Thymus (tissue), 11 donors: ENCODE measurements around the gene SPRR2A. TPM values are rescaled to one million over a fixed set of nuclear protein-coding genes. Genes with fewer than 3 reads are reported as not detected.
"Not testable (repeated sequence)": the region's sequence is repeated elsewhere in the genome, so short reads cannot be mapped to it uniquely, and the experiment has no call there.

Experiments
- DNase-seq, 9 donors: peaks; one replicate each; pipeline ENCODE4 v3.0.0-alpha.2; 2013; ENCODE audit warnings: low spot score in 9 of 9, low read depth in 6 of 9, missing footprints in 1 of 9
- H3K27ac ChIP-seq, 2 donors: one replicate each; pipeline ENCODE4 v1.5.1; 2013; ENCODE audit warnings: control low read depth in 1 of 2, low read depth in 1 of 2, low read length in 1 of 2, mild to moderate bottlenecking in 1 of 2, moderate library complexity in 1 of 2
- H3K27me3 ChIP-seq, 2 donors: one replicate each; pipeline ENCODE4 v1.5.1; 2013; ENCODE audit warnings: low read length in 1 of 2; ENCODE audit not compliant: control insufficient read depth in 2 of 2, insufficient read depth in 1 of 2
- H3K36me3 ChIP-seq, 2 donors: one replicate each; pipeline ENCODE4 v1.5.1; 2013; ENCODE audit warnings: low read length in 1 of 2, mild to moderate bottlenecking in 1 of 2, moderate library complexity in 1 of 2; ENCODE audit not compliant: control insufficient read depth in 2 of 2, insufficient read depth in 2 of 2
- H3K4me1 ChIP-seq, 2 donors: one replicate each; pipeline ENCODE4 v1.5.1; 2013; ENCODE audit warnings: low read length in 2 of 2; ENCODE audit not compliant: control insufficient read depth in 2 of 2, insufficient read depth in 2 of 2
- H3K4me3 ChIP-seq, 2 donors: one replicate each; pipeline ENCODE4 v1.5.1; 2013; ENCODE audit warnings: low read length in 2 of 2, control low read depth in 1 of 2, mild to moderate bottlenecking in 1 of 2
- H3K9me3 ChIP-seq, 2 donors: one replicate each; pipeline ENCODE4 v1.5.1; 2013; ENCODE audit warnings: low read length in 1 of 2, mild to moderate bottlenecking in 1 of 2; ENCODE audit not compliant: control insufficient read depth in 2 of 2, insufficient read depth in 1 of 2
- WGBS: extraction: QIAGEN DNeasy Blood & Tissue Kit; methylation state at CpG from one replicate; pipeline ENCODE4 v1.1.7; 2013; 5-methylcytosine and 5-hydroxymethylcytosine counted together
- polyA plus RNA-seq: library from polyadenylated mRNA; stranded (reverse); fragments of 200-250 nt; gene quantifications from one replicate; pipeline ENCODE4 v1.2.3, GENCODE V29; 2013
- total RNA-seq: library from RNA; stranded (reverse); fragments of 120-200 nt; gene quantifications from one replicate; pipeline ENCODE4 v1.2.4, GENCODE V29; 2013
- donor health status: healthy.

Gene SPRR2A
- total and polyA plus RNA-seq, 2 donors = 0.28 to 6.5 TPM

GRCh38 chr1:153070243-153070642 lies 12.9 kb upstream of the SPRR2A start:
- 82% methylated on average over 2 of the region's 2 CpGs for WGBS
- H3K27me3 ChIP-seq = no peaks in the 10 kb centered on the region
- H3K27ac ChIP-seq = no peak overlapping the region
- H3K36me3 ChIP-seq = no peaks in the 10 kb centered on the region
- H3K4me3 ChIP-seq = no peak overlapping the region
- no peaks in the 10 kb centered on the region for H3K9me3 ChIP-seq
- DNase-seq = no peak
- no peaks in the 10 kb centered on the region for H3K4me1 ChIP-seq

DNA sequence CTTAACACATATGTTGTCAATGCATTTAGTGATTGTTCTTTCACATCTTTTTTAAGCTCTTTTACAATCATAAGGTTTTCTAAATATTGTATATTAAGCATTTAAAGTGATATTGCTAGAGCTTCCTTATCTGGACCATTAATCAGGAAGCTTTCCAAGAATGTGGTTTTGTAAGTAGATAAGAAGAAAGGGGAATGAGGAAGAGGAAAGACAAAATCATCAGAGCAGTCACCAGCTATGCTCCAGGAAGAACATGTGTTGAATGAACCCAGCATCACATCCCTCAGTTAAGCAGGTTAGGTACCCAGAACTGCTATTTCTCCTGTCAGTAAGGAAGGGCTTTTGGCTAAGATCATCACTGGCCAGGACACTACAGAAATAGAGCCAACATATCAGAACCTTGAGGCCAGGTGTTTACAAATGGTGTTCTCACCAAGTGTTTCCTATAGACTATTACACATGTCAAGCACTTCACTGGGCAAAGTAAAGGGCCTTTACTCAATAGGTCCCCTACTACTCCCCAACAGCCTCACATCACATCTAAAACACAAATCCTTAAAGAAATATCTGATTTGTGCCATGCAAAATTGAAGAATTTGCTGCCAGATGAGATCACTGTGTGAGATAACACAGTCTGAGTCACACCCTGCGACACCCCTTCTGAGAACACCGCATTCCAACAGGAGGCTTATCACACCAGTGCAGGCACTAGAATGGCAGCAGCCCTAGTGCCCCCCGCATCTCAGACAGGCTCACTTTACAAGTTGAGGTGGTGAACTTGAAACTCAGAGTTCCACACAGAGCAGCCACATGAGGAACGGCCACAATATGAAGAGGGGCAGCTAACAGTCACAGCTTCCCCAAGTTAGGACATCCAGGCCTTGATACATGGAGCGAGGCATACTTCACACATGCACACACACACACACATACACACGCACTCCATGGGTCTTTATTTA lies 1.8 kb upstream of the SPRR2A start:
- 76% methylated on average over 6 of the region's 6 CpGs for WGBS
- H3K4me1 ChIP-seq = no peaks in the 10 kb centered on the region
- H3K4me3 ChIP-seq = no peak overlapping the region
- no peaks in the 10 kb centered on the region for H3K36me3 ChIP-seq
- no peaks in the 10 kb centered on the region for H3K9me3 ChIP-seq
- H3K27me3 ChIP-seq = no peaks in the 10 kb centered on the region
- H3K27ac ChIP-seq = no peak overlapping the region
- DNase-seq = no peak

- Histone ChIP-seq H3K4me1 (no peaks in the 10 kb centered on the region), H3K27me3 (no peaks in the 10 kb centered on the region), H3K9me3 (no peaks in the 10 kb centered on the region), H3K36me3 (no peaks in the 10 kb centered on the region), H3K27ac (no peak overlapping the region), H3K4me3 (no peak overlapping the region)
- DNase-seq = no peak
- WGBS = 79% methylated on average over 2 of the region's 2 CpGs
Observed at GRCh38 chr1:153058154-153058553, 842 bp upstream of the SPRR2A start.

DNA sequence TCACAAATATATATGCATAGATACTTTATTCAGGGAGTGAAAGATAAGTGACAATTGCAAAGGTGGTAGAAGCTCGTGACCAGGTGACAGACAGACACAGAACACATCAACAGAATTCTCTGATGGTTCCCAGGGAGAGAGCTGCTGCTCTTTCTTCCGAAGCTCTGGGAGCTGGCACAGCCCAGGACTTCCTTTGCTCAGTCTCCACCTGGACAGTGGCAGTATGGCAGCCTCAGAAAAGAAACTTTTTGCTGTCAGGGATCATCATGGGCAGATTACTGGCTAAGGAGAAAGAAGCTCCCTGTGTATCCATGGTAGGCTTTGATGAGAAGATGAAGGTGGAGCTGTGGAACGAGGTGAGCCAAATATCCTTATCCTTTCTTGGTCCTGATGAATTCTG lies 1.2 kb downstream of the SPRR2A start:
- H3K9me3 ChIP-seq, H3K27ac ChIP-seq, DNase-seq, H3K27me3 ChIP-seq, H3K4me3 ChIP-seq, H3K4me1 ChIP-seq, H3K36me3 ChIP-seq: not testable (repeated sequence)
- WGBS = 82% methylated on average over 3 of the region's 3 CpGs

DNA sequence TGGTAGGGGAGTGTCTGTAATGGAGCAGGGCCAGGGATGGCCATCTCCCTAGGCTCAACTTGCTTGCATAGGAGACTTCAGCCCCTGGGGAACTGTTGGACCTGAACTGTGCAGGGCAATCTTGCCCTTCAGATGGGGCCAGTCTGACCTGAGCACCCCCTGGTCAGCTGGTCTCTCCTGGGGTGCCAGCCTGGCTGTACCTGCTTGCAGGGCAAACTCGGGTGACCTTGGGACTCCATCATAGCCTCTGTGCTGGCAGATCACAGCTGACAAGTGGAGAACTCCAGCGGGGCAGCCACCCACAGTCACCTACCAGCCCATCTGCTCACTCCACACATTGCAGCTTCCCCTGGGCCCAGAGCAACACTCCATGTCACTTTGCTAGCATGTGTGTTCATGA lies 8.1 kb downstream of the SPRR2A start:
- Histone ChIP-seq H3K36me3 (no peaks in the 10 kb centered on the region), H3K9me3 (no peaks in the 10 kb centered on the region), H3K27ac (no peak overlapping the region), H3K27me3 (no peaks in the 10 kb centered on the region), H3K4me1 (no peaks in the 10 kb centered on the region), H3K4me3 (no peak overlapping the region)
- no peak for DNase-seq
- 94% methylated on average over 2 of the region's 2 CpGs for WGBS

DNA sequence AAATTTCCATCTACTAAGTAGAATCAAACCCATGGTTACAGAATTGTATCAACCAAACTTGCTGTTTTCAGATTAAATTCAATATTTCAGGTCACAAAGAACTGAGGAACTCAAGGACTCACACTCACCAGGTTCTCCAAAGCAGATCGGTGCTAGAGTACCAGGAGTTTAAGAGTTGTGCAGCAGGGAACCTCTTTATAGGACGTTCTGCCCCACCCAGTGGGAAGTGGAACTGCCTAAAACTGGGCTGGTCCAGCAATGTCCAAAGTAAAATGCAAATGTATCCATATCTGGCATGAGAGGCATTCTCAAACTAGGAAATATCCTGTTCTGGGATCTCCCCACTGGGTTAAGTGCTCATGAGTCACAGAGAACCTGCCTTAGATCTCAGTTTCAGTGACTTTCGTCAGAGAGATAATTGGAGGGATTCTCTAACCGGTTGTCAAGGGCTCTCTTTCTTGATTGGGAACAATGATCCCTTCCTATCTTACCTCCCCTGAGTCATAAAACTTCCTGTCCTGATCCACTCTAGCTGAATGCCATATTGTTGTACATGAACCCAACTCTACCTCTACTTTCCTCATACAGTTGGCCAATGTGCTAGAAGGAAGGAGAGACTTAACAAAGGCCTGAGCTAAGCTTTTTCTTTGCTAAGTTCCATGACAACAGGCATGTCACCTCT lies 16.2 kb downstream of the SPRR2A start, which contains the start of gene SPRR2D:
Gene SPRR2D, minus strand, starts transcription at position 171 of the 682 bp plus-strand sequence. CDS start 774 bp downstream, outside the sequence.
- DNase-seq = no peak
- H3K36me3 ChIP-seq = no peaks in the 10 kb centered on the region
- H3K4me3 ChIP-seq = no peak within 1 kb of the TSS
- H3K27me3 ChIP-seq = no peaks in the 10 kb centered on the region
- no peaks in the 10 kb centered on the region for H3K4me1 ChIP-seq
- whole genome bisulfite sequencing = 76% methylated on average over 4 of the region's 4 CpGs
- no peak within 1 kb of the TSS for H3K27ac ChIP-seq
- no peaks in the 10 kb centered on the region for H3K9me3 ChIP-seq

DNA sequence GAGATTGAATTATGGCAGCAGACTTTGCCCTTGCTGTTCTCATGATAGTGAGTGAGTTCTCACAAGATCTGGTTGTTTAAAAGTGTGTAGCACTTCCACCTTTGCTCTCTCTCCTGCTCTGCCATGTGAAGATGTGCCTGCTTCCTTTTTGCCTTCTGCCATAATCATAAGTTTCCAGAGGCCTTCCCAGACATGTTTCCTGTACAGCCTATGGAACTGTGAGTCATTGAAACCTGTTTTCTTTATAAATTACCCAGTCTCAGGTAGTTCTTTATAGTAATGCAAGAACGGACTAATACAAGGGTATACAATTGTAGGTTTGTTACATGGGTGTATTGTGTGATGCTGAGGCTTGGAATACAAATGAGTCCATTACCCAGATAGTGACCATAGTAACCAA lies 22.1 kb downstream of the SPRR2A start:
- DNase-seq = no peak
- Histone ChIP-seq H3K36me3 (no peaks in the 10 kb centered on the region), H3K9me3 (no peaks in the 10 kb centered on the region), H3K27me3 (no peaks in the 10 kb centered on the region), H3K4me1 (no peaks in the 10 kb centered on the region), H3K27ac (no peak overlapping the region), H3K4me3 (no peak overlapping the region)
- WGBS = 93% methylated on average over 1 of the region's 1 CpG

- no peak overlapping the region for H3K27ac ChIP-seq
- H3K4me1 ChIP-seq = no peaks in the 10 kb centered on the region
- no peaks in the 10 kb centered on the region for H3K9me3 ChIP-seq
- no peak overlapping the region for H3K4me3 ChIP-seq
- H3K27me3 ChIP-seq = no peaks in the 10 kb centered on the region
- no peaks in the 10 kb centered on the region for H3K36me3 ChIP-seq
- 70% methylated on average over 3 of the region's 3 CpGs for WGBS
- no peak for DNase-seq
Observed at GRCh38 chr1:153032677-153033308, 24.5 kb downstream of the SPRR2A start.

DNA sequence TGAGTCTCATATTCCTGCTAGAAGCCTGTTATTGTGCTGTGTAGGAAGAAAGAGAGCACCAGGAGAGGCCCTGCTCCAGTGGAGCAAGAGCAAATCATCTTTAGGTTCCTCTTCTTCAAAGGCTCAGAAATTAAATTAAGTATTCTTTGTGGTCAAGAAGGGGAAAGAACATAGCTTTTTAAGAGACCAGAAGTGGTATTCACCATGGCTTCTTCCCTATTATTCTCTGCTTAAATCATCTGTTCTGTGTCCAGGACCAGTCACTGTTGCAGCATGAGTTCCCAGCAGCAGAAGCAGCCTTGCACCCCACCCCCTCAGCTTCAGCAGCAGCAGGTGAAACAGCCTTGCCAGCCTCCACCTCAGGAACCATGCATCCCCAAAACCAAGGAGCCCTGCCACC lies 25.2 kb downstream of the SPRR2A start:
- Histone ChIP-seq H3K4me3 (no peak overlapping the region), H3K9me3 (no peaks in the 10 kb centered on the region), H3K36me3 (no peaks in the 10 kb centered on the region), H3K4me1 (no peaks in the 10 kb centered on the region), H3K27ac (no peak overlapping the region), H3K27me3 (no peaks in the 10 kb centered on the region)
- DNase-seq = no peak
